ENCODE data around the gene FREM1. TPM values are rescaled to one million over a fixed set of nuclear protein-coding genes. Genes with fewer than 3 reads are reported as not detected.

Gene FREM1
- total and polyA plus RNA-seq, 2 of the 13 experiments (the other 11 are each of a cell fraction or from before 2014, with no cell fraction given), result 64.3 to 202 TPM

DNA sequence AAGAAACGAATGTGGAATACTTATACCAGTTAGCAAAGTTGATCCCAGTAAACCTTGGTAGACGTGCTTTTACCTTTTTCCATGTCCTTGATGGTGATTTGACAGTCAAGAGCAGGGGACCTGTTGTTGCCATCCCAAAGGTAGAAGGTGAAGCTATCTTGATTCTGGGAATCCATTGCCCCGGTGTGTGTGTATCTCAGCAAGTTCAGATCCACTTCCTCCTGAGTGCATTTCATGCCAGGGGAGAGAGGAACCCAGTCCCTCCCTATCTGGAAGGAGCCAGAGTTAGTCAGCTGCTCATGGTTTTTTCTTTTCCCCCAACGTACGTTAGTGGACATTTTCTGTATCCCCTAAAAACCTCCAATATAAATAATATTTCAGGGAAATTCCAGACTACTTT lies 121.4 kb downstream of the FREM1 start (continued):
- TF ChIP-seq HMGXB4 (CRISPR knock-in tag; IDR thresholded peaks at IDR 0.05; ENCODE audit: borderline replicate concordance in 1 of 2, low read depth in 1 of 2), result no peak
- no peak for TF ChIP-seq SMAD9 (CRISPR knock-in tag; IDR thresholded peaks at IDR 0.05)
- no peak for TF ChIP-seq ATRX (CRISPR knock-in tag; IDR thresholded peaks at IDR 0.05; ENCODE audit: borderline replicate concordance)
- no peak for TF ChIP-seq SIN3A (IDR thresholded peaks at IDR 0.05; ENCODE audit: borderline replicate concordance, low read depth, low read length)
- no peak for TF ChIP-seq ZNF724P (CRISPR knock-in tag; IDR thresholded peaks at IDR 0.05; ENCODE audit: borderline replicate concordance)
- no peak for TF ChIP-seq ELF1 (CRISPR knock-in tag; IDR thresholded peaks at IDR 0.05)
- TF ChIP-seq RCOR2 (CRISPR knock-in tag; IDR thresholded peaks at IDR 0.05), result no peak

- in situ Hi-C loops (cut with HindIII; ENCODE audit: extremely low pct_ligation_motif_present, low pct_unique_long_range_greater_than_20kb), result no loop called here
- peaks cover 20% of the 10 kb centered on the region; the same call in 1 of the 2 replicates for H4K20me1 ChIP-seq (ENCODE audit: insufficient read depth, low read length)
- H3K4me3 ChIP-seq (replicated peaks in 1 of 3; ENCODE audit: insufficient read depth in 1 of 3, low read depth in 2 of 3, low read length in 3 of 3), result no peak overlapping the region
- DNase-seq (ENCODE audit: low spot score) (peak; percentile 71), ATAC-seq (peak; percentile 85), FAIRE-seq (peak; percentile 59)
- H3K36me3 ChIP-seq (replicated peaks in 1 of 2; ENCODE audit: control insufficient read depth in 1 of 2, insufficient read depth in 2 of 2, low read length in 2 of 2), result peaks cover 8 to 59% of the 10 kb centered on the region in 2 experiments; a peak in 4 of 5 replicates
- no peaks in the 10 kb centered on the region for H3K27me3 ChIP-seq (ENCODE audit: control insufficient read depth in 1 of 2, insufficient read depth in 2 of 2, low read length in 2 of 2)
- ChIA-PET CTCF (ENCODE audit: low intra/inter-chr PET ratio, low total read pairs) (no interaction called here), POLR2A (no interaction called here)
- intact Hi-C loops (cut with micrococcal nuclease; ENCODE audit: unreplicated experiment), result no loop called here
- H3K4me2 ChIP-seq (ENCODE audit: low read depth, low read length), result no peak overlapping the region
- WGBS (ENCODE audit: low lambda C conversion rate), result 27% methylated on average over 4 of the region's 4 CpGs
- no peak overlapping the region for H3K27ac ChIP-seq (ENCODE audit: extremely low read length, insufficient read depth, low read length)
- TSS peak; percentile 0 for BruUV-seq (replicated peaks)
- no peak overlapping the region for H3K9ac ChIP-seq (ENCODE audit: insufficient read depth, low read depth, low read length)
- peaks cover 24% of the 10 kb centered on the region for H3K4me1 ChIP-seq (ENCODE audit: insufficient read depth, low read length)
- no peak overlapping the region for H2AFZ ChIP-seq (ENCODE audit: low read length)
- H3K9me3 ChIP-seq (ENCODE audit: low read length), result no peaks in the 10 kb centered on the region
- no peaks in the 10 kb centered on the region for H3K79me2 ChIP-seq (ENCODE audit: insufficient read depth, low read length)
- TF ChIP-seq ZNF644 (CRISPR knock-in tag; IDR thresholded peaks at IDR 0.05; ENCODE audit: low read depth) (0 out of 2 replicates have a peak, but pooled peaks have one; percentile 16), ZNF768 (CRISPR knock-in tag; IDR thresholded peaks at IDR 0.05) (no peak), NCOR1 (IDR thresholded peaks at IDR 0.05; ENCODE audit: borderline replicate concordance, low read length) (0 out of 2 replicates have a peak, but pooled peaks have one; percentile 28), IRF2 (CRISPR knock-in tag; IDR thresholded peaks at IDR 0.05) (no peak), RBM22 (optimal IDR thresholded peaks at IDR 0.05; ENCODE audit: low read length) (peak; percentile 84), MBD4 (IDR thresholded peaks at IDR 0.05; ENCODE audit: borderline replicate concordance, low read length) (0 out of 2 replicates have a peak, but pooled peaks have one; percentile 41), GATAD2A (CRISPR knock-in tag; IDR thresholded peaks at IDR 0.05) (peak; percentile 29; the same call in 1 of the 2 replicates), WIZ (CRISPR knock-in tag; IDR thresholded peaks at IDR 0.05) (no peak), HNF4G (IDR thresholded peaks at IDR 0.05; ENCODE audit: borderline replicate concordance, low read depth, low read length) (peak; percentile 79), HNF4G (CRISPR knock-in tag; IDR thresholded peaks at IDR 0.05; ENCODE audit: borderline replicate concordance, low read depth) (no peak), HNF4A (CRISPR knock-in tag; IDR thresholded peaks at IDR 0.05) (peak; percentile 81), CHD4 (IDR thresholded peaks at IDR 0.05; ENCODE audit: borderline replicate concordance, low read length) (no peak)
- TF ChIP-seq, protein P1, sequence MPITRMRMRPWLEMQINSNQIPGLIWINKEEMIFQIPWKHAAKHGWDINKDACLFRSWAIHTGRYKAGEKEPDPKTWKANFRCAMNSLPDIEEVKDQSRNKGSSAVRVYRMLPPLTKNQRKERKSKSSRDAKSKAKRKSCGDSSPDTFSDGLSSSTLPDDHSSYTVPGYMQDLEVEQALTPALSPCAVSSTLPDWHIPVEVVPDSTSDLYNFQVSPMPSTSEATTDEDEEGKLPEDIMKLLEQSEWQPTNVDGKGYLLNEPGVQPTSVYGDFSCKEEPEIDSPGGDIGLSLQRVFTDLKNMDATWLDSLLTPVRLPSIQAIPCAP (CRISPR knock-in tag; IDR thresholded peaks at IDR 0.05; ENCODE audit: low read depth), result no peak
- TF ChIP-seq, protein P2, sequence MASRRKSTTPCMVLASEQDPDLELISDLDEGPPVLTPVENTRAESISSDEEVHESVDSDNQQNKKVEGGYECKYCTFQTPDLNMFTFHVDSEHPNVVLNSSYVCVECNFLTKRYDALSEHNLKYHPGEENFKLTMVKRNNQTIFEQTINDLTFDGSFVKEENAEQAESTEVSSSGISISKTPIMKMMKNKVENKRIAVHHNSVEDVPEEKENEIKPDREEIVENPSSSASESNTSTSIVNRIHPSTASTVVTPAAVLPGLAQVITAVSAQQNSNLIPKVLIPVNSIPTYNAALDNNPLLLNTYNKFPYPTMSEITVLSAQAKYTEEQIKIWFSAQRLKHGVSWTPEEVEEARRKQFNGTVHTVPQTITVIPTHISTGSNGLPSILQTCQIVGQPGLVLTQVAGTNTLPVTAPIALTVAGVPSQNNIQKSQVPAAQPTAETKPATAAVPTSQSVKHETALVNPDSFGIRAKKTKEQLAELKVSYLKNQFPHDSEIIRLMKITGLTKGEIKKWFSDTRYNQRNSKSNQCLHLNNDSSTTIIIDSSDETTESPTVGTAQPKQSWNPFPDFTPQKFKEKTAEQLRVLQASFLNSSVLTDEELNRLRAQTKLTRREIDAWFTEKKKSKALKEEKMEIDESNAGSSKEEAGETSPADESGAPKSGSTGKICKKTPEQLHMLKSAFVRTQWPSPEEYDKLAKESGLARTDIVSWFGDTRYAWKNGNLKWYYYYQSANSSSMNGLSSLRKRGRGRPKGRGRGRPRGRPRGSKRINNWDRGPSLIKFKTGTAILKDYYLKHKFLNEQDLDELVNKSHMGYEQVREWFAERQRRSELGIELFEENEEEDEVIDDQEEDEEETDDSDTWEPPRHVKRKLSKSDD (CRISPR knock-in tag; IDR thresholded peaks at IDR 0.05; ENCODE audit: low read depth), result no peak
Measured at GRCh38 chr9:14783358-14783757, 126.9 kb downstream of the FREM1 start.
